NOMO-1 (cell line): ENCODE measurements around the gene PDCL2.

Source experiments
- DNase-seq, 2 experiments: peaks; one replicate each; lab custom pipeline; 2025; ENCODE audit not compliant: unreplicated experiment in 2 of 2; lab: John Stamatoyannopoulos, UW

The PDCL2 gene

GRCh38 chr4:55543858-55544257 is 48.2 kb downstream of the PDCL2 start:
- DNase-seq = no peak

GRCh38 chr4:55540271-55540670 is 51.8 kb downstream of the PDCL2 start:
- no peak for DNase-seq

- no peak for DNase-seq
Observed at GRCh38 chr4:55539658-55540057, 52.4 kb downstream of the PDCL2 start.

DNA sequence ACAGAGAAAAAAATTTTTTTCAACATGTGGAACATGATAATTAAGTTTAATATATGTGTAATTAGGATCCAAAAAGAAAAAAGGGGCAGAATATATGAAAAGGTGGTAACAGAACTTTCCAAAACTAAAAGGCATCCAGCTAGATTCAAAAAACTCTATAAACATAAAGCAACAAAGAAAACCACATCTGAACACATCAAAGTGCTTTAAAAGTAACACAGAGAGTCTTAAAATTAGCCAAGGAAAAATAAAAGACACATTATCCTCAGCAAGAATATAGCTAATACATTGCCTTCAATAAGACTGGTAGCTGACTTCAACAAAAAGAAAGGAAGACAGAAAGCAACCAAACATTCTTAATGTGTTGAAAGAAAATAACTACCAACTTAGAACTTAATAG is 53.5 kb downstream of the PDCL2 start:
- DNase-seq = no peak

- no peak for DNase-seq
Observed at GRCh38 chr4:55534306-55534705, 57.7 kb downstream of the PDCL2 start.

GRCh38 chr4:55530691-55531090 is 61.4 kb downstream of the PDCL2 start:
- DNase-seq = peak in 1 of 2 experiments; percentile 51

DNA sequence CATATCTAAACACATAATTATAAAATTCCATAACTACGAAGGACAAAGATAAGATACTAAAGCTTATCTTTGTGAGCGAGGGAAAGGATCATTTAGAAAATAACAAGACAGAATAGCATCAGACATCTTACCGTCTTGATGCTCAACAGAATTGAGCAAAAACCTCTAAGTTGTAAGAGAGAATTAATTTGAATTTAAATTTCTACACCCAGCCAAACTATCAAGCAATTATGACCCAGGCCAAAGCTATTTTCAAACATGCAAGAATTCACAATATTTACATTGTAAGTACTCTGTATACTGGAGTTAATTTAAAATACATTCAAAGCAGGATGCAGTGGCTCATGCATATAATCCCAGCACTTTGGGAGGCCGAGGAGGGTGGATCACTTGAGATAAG is 61.9 kb downstream of the PDCL2 start:
- no peak for DNase-seq

GRCh38 chr4:55528491-55528890 is 63.6 kb downstream of the PDCL2 start:
- DNase-seq = no peak

DNA sequence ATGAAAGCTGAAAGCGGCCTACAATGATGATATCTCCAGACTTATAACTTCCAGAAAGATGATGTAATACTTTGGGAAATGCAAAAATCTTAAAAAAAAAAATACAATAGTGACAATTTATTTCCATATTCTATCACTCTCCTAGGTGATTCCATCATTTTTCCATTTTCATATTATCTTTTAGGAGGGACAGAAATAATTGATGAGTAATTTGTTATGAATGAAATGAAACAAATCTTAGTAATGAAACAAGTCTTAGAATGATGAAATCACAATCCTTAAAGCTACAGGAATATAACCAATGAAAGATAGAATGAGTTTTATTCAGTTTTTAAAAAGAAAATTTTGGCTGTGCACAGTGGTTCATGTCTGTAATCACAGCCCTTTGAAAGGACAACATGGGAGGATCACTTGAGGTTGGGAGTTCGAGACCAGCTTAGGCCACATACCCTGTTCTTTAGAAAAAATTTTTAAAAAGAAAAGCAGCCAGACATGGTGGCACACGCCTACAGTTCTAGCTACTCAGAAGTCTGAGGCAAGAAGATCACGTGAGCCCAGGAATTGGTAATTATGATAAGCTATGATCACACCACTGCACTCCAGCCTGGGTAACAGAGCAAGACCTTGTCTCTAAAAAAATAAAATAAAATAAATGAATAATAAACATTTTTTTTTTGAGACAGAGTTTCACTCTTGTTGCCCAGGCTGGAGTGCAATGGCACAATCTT is 67.0 kb downstream of the PDCL2 start:
- no peak for DNase-seq

GRCh38 chr4:55518442-55518841 is 73.6 kb downstream of the PDCL2 start:
- DNase-seq = no peak

DNA sequence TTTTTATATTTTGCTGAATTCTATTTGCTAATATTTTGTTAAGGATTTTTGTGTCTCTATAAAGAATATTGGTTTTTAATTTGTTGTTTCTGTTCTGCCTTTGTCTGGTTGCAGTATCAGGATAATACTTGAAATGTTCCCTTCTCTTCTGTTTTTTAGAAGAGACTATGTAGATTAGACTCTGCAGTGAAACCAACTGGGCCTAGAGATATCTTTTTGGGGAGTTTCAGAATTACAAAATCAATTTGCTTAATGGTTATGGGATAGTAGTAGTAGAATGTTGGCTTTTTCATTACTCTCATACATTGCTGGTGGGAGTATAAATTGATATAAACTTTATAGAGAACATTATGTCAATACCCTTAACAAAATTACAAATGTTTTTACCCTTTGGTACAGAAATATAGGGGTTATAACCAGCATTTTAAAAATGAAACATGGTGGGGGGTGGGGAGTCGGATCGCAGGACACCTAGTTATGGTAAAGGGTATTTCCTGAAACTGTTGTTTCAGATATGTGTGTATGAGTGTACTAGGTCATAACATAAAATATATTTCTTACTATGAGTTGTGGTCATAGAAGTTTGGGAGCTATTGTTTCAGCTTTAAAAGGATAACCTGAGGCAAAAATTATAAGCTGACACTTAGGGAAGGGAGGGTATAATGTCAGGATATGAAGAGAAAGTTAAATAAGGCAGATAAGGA is 74.4 kb downstream of the PDCL2 start:
- DNase-seq = no peak

GRCh38 chr4:55512922-55513571 is 79.0 kb downstream of the PDCL2 start:
- no peak for DNase-seq

DNA sequence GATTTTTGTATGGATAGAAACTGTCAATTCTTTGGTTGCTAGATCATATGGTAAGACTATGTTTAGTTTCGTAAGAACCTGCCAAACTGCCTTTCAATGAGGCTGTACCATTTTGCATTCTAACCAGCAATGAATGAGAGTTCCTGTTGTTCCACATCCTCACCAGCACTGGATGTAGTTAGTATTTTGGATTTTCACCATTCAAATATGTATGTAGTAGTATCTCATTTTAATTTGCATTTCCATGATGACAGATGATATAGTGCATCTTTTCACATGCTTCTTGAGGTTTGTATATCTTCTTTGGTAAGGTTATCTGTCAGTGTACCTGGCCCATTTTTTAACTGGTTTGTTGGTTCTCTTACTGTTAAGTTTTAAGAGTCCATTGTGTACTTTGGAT is 80.0 kb downstream of the PDCL2 start:
- no peak for DNase-seq

DNA sequence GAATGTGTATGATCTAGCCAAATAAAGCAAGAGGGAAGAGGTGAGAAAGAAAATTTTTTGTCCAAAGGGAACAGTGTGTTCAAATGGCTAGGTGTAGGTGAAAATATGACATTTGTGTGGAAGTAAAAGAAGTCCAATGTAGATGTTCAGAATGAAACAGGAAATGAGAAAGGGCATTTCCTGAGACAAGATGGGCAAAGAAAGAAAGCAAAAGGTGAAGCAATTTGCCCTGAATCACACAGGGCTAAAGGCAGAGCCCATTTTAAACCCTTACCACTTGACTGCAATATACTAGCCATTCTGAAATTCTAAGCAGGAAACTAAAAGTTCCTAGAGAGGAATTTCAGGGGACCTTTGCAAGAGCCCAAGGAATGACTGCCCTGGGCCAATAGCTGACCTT is 81.4 kb downstream of the PDCL2 start:
- no peak for DNase-seq

DNA sequence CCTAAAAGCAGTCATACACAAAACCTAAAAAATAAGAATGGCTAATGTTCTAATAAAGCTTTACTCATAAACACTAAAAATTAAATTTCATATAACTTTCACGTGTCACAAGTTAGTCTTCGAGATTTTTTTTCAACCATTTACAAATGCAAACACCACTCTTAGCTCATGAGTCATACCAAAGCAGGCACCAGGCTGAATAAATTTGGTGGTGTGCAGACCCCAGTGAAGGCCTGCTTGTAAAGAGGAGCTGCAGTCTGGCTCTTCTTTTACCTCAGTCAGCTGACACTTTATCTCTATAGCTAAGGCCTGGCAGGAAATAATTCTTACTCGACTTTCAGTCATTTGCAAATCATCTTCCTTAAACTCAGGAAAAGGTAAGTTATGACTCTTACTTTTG is 82.8 kb downstream of the PDCL2 start:
- no peak for DNase-seq

GRCh38 chr4:55507612-55508011 is 84.4 kb downstream of the PDCL2 start:
- no peak for DNase-seq
